HG03066 (cell line): Measurements from ENCODE around the gene TGFB1.
"Not testable (repeated sequence)": the region's sequence is repeated elsewhere in the genome, so short reads cannot be mapped to it uniquely, and the experiment has no call there.

Experiments used
- ATAC-seq: cut with Tn5 transposase; IDR thresholded peaks from one replicate; pipeline ENCODE4 v1.9.1; 2021; ENCODE audit warnings: low read depth; ENCODE audit not compliant: unreplicated experiment

Gene TGFB1

DNA sequence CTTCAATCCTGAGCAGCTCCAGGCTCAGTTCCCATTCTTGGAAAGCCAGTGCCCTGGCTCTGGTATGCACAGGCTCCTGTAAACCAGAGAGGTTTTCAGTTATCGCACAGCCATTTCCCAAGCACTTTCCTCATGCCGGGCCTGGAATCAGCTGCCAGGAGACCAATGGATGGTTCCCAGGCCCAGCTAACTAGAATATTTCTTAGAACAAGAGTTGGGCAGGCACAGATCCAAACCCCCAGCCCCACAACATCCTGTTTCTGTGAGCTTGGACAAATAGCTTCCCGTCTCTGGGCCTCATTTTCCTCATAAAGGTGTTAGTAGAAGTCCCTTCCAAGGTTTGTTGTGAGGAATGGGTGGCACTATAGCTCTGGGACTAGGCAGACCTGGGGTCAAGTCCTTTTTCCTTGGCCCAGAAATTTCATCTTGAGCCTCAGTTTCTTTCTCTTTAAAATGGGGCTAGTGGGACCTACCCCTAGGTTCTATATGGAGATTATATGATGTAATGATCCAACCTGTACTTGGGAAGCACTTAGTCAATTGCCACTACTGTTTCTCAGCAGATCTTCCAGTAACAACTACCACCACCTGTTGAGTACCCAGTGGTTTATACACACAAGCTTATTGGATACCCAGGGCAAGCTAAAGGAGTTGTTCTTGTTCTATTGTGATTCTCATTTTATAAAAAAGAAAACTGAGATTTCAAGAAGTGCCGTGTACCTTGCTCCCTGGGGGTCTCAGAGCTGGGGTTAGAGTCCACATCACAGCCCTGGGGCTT lies 48.8 kb downstream of the TGFB1 start:
- no peak for ATAC-seq

DNA sequence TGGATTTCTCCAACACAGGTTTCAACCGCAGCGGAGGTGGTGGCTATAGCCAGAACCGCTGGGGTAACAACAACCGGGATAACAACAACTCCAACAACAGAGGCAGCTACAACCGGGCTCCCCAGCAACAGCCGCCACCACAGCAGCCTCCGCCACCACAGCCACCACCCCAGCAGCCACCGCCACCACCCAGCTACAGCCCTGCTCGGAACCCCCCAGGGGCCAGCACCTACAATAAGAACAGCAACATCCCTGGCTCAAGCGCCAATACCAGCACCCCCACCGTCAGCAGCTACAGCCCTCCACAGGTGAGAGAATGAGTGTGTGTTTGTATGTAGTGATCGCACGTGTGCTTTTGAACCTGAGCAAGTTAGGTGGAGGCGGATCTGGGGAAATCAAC lies 49.8 kb downstream of the TGFB1 start:
- ATAC-seq, result no peak

DNA sequence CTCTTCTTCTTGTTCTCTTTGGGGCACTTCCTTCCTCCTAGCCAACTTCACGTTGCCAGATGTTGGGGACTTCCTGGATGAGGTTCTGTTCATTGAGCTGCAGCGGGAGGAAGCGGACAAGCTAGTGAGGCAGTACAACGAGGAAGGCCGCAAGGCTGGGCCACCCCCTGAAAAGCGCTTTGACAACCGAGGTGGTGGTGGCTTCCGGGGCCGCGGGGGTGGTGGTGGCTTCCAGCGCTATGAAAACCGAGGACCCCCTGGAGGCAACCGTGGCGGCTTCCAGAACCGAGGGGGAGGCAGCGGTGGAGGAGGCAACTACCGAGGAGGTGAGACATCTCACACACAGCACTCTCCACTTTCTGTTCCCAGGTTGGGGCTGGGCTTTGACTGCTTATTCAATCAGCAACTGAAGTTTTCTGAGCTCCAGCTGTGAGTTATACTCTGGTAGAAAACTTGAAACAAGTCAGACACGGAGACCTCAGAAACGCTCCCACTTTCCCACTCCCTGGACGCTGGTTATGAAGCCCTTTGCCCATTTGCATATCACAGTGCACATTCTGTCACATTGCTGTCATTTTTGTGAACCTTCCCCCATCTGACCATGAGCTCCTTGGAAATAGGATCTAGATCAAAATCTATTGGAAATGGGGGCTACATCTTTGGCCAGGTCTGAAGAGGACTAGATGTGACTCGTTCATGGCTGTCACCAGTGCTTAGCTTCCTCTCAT lies 50.9 kb downstream of the TGFB1 start:
- ATAC-seq, result peak; percentile 39

DNA sequence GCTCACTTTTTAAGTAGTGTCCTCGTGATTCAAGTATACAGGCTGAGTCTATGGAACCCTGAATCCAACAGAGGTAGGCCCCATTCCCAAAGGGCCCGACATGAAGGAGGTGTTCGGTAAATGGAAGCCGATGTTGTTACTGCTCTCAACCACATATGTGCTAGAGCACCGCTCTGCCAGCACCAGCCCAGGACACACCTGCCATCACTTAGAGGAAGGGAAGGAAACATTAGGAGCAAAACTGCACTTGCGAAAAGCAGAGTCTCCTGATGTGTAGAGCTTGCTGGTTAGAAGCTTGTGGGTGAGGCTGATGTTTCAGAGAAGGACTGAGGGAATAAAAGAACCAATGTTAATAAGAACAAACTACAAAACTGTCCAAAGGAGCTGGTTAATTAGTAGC lies 53.2 kb downstream of the TGFB1 start:
- ATAC-seq, result no peak

DNA sequence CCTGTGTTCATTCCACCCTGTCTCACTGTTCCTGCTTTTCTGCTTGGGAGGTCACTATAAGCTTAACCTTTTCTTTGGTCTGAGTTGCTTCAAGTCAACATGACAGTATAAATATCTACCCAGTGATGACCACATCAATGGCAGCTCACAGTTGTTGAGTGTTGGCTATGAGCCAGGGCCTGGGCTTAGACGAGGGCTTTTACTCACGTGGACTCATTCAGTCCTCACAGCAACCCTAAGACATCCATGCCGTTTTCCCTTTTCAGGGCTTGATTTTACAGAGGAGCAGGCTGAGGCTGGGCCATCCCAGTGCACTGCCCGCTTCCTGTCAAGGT lies 54.0 kb downstream of the TGFB1 start:
- ATAC-seq, result no peak

DNA sequence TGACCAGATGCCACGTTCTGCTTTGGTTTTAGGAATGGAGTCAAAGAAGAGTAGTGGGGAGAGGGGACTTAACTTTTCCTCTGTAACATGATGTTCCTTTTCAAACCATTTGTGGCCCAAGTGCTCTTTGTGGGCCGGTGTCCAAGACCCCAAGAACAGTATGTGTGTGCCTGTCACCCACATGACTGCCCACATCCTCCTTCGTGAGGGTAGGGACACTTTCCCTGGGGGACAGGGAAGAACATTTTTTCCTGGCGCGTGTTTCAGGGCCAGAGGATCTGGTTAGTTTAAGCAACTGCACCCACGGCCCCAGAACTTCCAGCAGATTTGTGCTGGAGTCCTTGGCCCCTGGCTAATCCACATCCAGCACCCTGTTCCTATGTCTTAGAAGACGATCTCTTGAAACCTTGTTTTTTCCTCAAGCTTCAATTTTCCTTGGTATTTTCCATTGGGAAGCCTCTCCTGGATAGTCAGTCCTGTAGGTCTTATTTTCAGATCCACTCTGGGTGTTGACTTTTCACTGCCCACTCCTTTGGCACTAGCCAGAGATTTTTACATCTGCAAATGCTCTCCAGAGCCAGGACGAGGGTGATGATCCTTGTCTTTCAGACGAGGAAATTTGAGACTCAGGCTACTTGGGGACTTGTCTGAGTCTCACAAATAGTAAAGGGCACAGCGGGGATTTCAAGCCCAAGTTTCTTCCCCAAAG lies 54.5 kb downstream of the TGFB1 start:
- ATAC-seq, result no peak

DNA sequence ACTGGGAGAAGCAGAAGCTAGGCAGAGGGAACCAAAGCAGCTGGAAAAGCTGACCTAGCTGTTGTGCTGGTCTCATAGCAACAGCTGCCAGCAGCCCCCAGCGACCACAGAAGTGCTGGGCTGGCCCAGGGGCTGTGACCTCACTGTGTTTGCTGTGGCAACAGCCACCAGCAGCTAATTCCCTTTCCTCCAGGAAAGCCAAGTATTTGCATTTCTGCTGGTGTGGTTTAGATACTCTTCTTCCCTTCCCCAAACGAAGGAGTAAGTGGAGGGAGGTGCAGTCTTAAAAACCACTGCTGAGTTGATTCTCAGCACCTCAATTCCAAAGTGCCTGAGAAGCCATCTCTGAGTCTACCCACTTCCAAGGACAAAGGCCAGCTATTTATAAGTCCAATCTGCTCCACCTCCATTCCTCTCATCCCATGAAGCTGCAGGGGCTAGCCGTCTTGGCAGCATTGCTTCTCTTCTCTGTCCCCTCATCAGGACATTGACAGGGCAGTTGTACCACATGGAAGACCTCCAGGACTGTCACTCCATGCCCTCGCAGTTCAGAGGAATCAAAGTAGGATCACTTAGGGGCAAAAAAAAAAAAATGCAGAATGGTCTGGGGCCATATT lies 55.3 kb downstream of the TGFB1 start:
- ATAC-seq, result no peak

DNA sequence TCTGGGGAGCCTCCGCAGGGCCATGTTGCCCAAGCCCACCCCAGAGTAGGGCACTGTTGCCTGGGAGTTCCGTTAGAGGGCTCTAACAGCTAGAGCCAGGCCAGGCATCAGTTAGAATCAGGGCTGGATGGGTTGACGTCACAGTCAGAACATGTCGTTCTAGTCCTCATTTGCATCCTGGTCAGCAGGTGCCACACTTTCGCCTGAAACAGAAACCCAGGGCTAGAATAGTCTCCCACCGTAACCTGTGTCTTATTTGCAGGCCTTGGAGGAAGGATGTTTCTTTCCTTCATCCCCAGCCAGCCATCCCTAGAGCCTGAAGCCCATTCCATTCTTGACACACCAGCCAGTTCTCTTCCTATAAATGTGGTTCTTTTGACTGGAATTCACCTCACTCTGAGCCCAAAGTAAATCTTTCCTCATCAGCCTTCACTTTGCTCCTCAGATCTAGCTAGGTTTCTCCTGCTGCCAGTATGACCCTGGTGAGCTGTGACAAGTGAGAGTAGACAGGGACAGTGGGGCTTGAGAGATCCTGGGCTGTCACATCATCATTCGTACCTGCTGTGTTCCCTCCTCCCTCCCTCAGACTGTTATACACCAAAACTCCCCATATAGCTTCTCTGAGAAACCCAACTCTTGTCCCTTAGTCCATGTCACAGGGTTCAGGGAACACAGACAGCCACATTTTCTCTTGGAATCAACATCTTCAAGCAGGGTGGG lies 55.9 kb downstream of the TGFB1 start:
- ATAC-seq, result peak; percentile 87

DNA sequence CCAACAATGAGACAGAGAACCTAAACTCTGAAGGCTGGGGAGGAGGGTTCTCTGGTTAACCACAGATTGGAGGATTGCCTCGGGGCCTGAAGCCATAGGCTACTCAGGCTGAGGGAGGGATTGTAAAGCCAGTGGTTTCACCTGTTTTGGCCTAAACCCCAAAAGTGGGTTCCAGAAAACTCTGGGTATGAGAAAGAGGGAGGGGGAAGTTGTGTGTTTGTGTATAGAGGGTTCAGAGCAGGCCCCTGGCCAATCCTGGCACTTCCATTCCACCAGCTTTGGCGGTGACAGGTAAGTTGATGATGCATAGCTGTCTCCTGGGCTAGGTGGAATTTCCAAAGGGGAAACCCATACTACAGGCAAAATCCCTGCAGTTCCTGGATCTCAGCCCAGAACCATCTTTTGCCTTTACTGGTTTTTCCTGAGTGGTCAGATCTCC lies 57.3 kb downstream of the TGFB1 start:
- no peak for ATAC-seq

DNA sequence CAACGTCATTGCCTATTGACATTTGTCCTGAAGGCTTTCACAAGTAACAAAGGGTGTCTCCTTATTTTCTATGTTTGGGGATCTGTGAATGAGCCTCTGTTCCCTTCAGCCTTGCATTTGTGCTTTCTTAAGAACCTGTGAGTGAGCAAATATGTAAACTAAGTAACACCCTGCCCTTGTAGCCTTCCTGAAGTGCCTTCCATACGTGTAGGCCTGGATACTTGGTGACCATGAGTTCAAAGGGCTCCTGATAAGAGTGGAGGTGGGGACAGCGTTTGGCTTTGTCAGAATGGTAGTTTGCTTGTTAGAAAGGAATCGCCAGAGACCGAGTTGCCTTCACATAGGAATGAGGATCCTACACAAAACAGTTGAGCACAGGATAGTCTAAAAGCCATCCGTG lies 58.2 kb downstream of the TGFB1 start:
- ATAC-seq, result no peak

DNA sequence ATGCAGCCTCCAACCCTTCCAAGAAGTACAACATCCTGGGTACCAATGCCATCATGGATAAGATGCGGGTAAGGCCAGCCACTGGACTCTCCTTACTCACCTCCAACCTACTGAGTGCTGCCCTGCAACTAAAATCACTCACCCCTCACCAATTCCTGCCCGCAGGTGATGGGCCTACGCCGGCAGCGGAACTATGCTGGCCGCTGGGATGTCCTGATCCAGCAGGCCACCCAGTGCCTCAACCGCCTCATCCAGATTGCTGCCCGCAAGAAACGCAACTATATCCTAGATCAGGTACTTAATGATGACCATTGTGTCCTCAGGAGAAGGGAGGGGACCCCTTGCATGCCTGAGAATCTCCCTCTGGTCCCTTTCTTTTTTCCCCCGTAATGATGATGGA lies 59.3 kb downstream of the TGFB1 start:
- ATAC-seq, result no peak

DNA sequence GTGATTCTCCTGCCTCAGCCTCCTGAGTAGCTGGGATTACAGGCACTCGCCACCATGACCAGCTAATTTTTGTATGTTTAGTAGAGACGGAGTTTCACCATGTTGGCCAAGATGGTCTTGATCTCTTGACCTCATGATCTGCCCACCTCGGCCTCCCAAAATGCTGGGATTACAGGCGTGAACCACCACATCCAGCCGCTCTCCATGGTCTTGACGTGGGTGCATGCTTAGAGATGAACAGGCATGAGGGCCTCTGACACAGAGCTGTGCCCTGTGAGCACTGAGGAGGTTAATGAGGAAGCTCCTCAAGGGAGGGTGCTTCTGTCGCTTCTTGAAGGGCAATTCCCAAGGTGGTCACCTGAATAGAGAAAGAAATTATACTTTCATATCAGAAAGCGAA lies 63.9 kb downstream of the TGFB1 start:
- not testable (repeated sequence) for ATAC-seq

DNA sequence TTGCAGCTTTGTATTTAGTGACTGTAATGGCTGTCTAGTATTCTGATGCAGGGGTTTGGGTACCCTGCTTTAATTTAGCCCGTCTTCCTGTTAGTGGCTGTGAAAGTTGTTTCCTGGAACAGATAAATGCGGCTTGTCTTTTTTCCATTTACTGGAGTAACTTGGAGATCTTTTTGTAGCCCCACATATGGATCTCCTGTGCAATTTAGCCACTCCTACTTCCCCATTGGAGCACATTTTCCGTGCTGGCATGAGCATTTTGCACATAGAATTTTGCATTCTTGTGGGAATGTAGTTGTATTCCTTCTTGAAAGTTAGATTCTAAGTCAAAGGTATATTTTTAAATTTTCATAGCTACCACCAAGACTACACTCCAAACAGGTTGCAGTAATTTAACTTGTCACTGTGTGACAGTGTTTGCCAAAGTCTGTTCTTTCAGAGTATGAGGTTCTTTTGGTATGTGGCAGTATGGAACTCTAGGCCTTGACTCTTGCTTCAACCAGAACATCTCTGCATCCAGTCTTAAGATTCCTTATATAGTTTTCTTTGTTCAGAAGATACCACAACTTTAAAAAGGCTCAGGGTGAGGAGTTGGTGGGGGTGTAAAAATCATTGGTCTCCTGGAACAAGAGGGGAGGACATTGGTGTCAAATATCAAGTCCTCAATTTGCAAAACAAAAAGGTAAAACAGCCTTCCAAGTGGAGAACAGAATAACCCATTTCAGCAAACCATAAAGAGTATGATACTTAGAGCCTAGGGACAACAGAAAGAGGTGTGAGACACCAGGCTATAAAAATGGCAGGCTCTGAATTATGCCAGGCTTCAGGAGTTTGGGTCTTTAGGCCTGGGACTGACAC lies 64.8 kb downstream of the TGFB1 start:
- ATAC-seq, result no peak
